Ovary (tissue), 3 donors: ENCODE data around the gene CFAP141.

Experiments
- CTCF ChIP-seq, 3 donors: fragments of 450-650 bp in 2 of 3; fragments of 200-600 bp in 1 of 3; IDR thresholded peaks; one replicate each; pipeline versions ENCODE4 v1.5.1 to v1.8.0; 2016 to 2022; ENCODE audit warnings: antibody characterized with exemption in 3 of 3, mild to moderate bottlenecking in 1 of 3
- EP300 ChIP-seq: sonication (generic); formaldehyde crosslinking; IDR thresholded peaks from one replicate; pipeline ENCODE4 v1.6.1; 2017; ENCODE audit warnings: antibody characterized with exemption
- POLR2A ChIP-seq: fragments of 450-650 bp; IDR thresholded peaks from one replicate; pipeline ENCODE4 v1.6.1; 2017; ENCODE audit warnings: antibody characterized with exemption, mild to moderate bottlenecking, moderate library complexity
- donor health status: DM: no; HTN: no; CAD: no.

- no peak for TF ChIP-seq CTCF (IDR thresholded peaks at IDR 0.05)
- no peak for TF ChIP-seq EP300
- TF ChIP-seq POLR2A = no peak
Observed at GRCh38 chr1:154178911-154179811, 27.0 kb downstream of the CFAP141 start.
